Measurements from ENCODE around the gene FAM24B.
A peak's percentile ranks its signal among the peaks of the same experiment; 100 is the strongest.
"Not testable (repeated sequence)": the region's sequence is repeated elsewhere in the genome, so short reads cannot be mapped to it uniquely, and the experiment has no call there.

Gene FAM24B, protein sequence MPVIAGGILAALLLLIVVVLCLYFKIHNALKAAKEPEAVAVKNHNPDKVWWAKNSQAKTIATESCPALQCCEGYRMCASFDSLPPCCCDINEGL

DNA sequence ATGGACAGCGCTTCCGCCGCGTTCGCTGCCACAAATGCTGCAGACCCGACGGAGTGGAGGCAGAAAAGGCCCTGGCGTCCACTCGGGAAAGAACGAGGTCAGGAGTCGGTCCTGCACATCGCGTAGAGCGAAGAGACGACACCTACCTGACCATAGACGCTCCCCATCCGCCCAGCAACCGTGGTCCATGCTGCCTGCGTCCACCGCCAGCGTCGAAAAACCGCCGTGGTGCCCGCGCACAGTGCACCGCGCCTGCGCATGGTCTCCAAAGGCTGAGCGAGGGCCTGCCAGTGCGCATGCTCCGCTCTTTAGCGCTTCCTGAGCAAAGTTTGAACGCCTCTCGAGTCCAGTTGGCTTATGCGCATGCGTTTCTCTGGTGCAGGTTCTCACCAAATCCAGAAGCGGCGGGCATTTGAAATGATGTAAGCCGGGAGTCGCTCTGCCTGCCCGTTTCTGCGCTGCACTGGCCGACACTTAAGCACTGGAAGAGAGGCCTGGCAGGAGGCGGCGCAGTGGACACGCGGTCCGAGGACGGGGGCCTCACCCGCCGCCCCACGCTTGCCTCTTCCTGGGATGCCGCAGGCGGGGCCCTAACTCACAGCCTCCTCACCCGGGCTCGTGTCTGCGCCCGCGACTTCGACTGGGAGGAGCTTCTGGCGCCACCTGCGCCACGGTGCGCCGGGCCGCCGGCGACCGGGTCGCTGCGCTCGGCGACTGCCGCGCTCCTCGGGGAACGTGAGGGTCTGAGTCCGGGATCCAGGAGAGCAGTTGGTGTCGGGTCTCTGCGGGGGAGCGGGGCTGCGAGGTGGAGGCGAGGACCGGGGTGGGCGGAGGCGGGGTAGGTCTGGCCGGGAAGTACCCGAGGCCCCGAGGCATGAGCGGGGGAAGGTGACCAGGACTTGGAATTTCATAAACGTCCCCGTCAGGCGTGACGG, at the start of gene FAM24B:
TSS of gene FAM24B (minus strand) at position 243 of the 935 bp plus-strand sequence. CDS start 29,066 bp downstream, outside the sequence.
- peak; percentile 87 to 93 for DNase-seq (ENCODE audit: extremely low read depth in 1 of 2, low read depth in 1 of 2)

DNA sequence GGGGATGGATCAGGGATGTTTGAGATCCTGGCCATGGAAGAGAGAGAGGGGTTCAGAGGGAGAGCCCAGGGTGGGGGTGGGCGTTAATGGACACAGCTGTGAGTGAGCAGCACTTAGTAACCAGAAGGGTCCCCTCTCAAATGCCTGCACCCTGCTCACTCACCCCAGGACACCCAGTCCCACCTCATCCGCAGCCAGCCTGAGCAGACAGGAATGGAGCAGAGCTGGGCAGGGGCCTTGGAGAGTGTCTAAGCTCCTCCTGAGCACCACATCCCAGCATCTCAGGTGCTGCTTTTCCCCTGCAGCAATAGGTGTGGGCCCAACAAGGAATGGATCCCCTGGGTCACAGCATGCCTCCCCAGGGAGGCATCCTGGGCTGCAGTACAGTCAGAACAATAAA, 36.3 kb upstream of the FAM24B start:
- DNase-seq (ENCODE audit: extremely low read depth in 1 of 2, low read depth in 1 of 2) = no peak

DNA sequence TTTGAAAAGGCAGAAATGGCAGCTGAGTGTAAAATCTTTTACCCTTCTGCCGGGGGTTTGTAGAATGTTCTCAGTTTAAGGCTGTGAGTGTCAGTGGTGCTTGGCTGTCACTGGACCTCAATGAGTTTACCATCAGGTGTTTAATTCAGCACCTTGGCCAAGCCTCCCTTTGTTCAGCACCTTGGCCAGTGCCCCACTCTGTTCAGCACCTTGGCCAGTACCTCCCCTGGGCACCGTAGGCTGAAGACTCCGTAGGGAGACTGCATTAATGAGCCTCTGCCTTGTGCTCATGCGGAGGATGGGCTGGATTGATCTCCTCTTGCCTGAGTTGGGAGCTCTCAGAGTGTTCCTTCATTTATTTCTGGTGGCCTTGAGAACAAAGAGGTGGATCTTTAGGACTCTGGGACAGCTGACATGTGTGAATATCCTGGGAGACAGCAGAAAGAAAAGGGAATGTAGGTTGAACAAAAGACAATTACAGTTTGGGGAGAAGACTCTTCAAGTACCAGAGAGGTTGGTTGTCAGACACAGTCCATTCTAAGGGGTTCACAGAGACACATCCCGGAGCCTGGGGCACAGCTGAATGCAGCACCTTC, 32.6 kb upstream of the FAM24B start:
- DNase-seq (ENCODE audit: extremely low read depth in 1 of 2, low read depth in 1 of 2) = peak in 1 of 2 donors; percentile 14

DNA sequence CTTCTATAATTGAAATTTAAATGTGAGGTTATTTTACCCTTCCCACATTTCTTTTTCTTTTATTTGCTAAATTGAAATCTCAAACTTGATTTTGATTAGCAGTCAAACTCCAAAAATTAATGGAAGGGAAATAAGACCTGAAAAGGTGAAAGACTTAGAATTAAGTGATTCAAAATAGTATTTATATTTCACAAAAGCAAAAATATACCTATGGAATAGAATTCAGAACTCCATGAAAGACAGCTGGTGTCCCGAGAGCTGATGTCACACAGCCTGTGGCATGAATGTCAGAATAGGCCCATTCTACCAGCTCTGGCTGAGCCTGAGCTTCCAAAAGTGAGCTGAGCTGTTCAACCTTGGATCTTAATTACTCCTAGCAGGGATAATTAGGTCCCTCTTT, 30.9 kb upstream of the FAM24B start, which contains the start of gene FAM24A:
TSS of gene FAM24A (plus strand) at position 301 of the 400 bp plus-strand sequence. CDS start 1,025 bp downstream, outside the sequence.
- no peak for DNase-seq (ENCODE audit: extremely low read depth in 1 of 2, low read depth in 1 of 2)

DNA sequence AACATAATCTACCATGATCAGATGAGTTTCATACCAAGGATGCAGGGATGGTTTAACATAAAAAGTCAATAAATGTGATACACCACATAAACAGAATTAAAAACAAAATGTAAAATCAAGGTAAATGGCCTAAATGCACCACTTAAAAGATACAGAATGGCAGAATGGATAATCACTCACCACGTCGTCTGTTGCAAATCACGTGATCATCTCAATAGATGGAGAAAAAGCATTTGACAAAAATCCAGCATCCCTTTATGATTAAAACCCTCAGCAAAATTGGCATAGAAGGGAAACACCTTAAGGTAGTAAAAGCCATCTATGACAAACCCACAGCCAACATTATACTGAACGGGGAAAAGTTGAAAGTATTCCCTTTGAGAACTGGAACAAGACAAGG, 24.5 kb upstream of the FAM24B start:
- not testable (repeated sequence) for DNase-seq (ENCODE audit: extremely low read depth in 1 of 2, low read depth in 1 of 2)

DNA sequence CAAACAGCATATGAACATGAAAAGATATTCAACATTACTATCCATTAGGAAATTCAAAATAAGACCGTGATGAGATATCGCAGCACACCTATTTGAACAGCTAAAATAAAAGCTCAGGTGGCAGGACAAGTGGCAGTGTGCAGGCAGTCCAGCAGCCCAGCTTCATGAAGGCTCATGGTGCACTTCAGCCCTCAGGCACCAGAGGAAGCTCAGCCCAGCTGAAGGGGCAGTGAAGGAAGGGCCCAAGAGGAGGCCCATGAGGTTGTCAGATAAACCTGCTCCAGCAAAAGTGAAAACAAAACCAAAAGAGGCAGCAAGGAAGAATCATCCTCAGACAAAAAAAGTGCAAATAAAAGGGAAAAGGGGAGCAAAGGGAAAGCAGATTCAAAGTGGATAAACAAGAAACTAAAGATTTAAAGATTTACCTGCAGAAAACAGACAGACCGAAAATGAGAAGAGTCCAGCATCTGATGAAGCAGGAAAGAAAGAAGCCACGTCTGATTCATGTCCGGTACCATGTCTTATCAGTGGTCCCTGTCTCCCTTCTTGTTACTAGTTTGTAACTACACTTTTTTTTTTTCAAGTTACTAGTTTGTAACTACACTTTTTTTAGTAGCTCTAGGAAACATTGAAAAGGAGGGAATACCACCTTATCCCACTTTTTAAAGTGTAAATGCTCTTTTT, 15.0 kb upstream of the FAM24B start:
- no peak for DNase-seq (ENCODE audit: extremely low read depth in 1 of 2, low read depth in 1 of 2)

DNA sequence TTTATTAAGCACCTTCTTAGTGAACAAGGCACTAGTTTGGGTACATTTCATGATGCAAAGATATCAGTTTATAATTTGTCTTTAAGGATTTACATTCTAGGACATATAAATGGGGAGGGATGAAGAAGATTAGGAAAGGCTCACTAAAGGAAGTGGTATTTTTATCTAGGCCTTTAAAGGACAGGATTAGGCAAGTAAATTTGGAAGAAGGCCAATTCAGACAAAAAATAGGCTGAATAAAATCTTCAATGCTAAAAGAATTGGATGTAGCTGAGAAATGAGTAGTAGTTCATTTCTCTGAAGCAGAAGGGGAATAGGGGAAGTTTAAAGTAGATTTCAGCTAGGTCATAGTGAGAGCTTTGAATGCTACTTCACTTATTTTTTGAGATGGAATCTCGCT, 4.8 kb upstream of the FAM24B start:
- DNase-seq (ENCODE audit: extremely low read depth in 1 of 2, low read depth in 1 of 2) = no peak

DNA sequence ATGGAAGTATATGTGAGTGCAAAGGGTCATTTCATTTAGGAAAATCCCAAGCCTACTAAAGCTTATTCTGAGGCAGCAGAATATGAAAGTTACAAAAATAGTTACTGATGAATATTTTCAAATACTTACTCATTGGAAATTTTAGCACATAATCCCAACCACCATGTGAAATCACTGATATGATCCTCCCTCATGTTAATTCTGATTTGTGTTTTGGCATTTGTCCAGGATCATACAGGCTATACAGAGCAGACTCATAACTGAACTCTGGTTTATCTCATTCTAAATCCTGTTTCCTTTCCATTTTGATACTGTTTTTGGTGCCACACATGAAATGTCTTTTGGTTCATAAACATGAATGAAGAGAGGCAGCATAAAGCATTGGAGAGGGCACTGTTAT, 3.4 kb upstream of the FAM24B start:
- no peak for DNase-seq (ENCODE audit: extremely low read depth in 1 of 2, low read depth in 1 of 2)

DNA sequence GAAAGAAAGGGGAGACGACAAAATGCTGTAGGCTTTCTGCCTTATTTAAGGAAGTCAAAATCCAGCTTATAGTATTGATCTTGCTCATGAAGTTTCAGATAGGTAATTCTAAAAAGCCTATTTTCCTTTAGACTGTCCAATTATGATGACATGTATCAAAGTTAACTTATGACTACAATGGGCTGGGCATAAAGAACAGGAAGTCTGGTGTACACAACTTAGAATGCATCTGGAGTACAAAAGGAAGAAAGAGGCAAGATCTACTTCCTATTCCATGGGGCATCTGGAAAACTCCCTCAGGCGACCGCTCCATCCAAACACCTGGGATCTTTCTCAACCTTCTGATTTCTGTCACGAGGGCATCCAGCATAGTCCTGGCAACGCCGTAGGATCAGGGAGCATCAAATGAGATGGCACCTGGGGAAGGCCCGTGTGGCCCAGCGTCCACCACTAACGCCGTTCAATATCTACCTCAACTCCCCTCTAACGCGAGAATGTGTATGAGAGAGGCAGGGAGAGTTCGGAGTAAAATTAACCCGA, 512 bp downstream of the FAM24B start:
- DNase-seq (ENCODE audit: extremely low read depth in 1 of 2, low read depth in 1 of 2) = no peak

DNA sequence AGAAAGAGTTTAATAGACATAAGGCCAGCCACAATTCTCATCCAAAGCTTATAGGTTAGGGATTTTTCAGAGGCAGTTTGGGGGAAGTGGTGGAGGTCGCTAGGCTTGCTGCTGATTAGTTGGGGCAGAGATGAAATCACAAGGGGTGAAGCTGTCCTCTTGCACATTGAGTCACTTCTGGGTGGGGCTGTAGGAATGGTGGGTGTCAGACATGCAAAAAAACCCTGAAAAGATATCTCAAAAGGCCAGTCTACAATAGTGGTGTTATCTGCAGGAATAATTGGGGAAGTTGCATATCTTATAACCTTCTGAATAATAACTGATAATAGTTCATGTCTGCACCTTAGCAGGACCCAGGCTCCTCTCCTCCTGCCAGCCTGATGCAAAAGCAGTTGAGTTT, 2.1 kb downstream of the FAM24B start:
- DNase-seq (ENCODE audit: extremely low read depth in 1 of 2, low read depth in 1 of 2) = no peak

DNA sequence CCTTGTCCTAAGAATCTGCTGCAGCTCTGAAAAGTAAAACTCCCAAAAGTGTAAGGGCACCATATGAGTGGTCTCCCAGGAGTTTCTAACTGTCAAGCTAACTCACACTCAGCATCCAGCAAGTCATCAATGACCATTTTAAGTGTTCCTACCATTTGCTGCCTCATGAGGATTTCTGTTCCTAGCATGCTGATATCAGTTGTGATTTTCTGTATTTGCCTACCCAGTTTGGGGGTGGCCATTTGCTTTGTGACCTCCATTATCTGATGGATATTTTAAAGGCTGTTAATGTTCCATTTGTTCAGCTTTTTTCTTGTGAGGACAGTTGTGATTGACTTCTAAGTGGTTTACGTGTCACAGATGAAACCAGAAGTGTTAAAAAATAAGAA, 2.9 kb downstream of the FAM24B start:
- no peak for DNase-seq (ENCODE audit: extremely low read depth in 1 of 2, low read depth in 1 of 2)

DNA sequence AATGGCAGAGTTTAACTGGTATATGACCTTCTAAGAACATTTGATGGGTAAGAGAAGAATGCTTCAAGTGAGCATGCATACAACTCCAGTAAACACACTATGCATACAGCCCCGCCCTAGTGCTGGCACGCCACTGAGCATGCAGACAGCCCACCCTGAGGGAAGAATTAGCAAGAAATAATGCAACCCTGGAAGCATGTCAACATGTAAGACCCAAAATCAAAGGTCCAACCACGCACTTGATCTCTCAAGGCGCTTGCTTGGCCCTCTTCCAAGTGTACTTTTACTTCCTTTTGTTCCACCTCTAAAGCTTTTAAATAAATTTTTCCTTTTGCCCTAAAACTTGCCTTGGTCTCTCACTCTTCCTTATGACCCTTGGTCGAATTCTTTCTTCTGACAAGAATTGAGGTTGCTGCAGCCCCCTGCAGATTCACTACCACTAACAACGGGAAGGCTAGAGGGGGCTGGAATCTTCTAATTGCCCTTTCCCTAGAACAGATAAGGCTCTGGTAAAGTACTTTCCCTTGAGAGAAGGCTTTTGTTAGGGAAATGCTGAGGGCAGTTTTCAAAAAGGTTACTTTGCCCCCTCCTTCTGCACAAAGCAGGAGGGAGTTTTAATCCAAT, 3.4 kb downstream of the FAM24B start:
- no peak for DNase-seq (ENCODE audit: extremely low read depth in 1 of 2, low read depth in 1 of 2)

DNA sequence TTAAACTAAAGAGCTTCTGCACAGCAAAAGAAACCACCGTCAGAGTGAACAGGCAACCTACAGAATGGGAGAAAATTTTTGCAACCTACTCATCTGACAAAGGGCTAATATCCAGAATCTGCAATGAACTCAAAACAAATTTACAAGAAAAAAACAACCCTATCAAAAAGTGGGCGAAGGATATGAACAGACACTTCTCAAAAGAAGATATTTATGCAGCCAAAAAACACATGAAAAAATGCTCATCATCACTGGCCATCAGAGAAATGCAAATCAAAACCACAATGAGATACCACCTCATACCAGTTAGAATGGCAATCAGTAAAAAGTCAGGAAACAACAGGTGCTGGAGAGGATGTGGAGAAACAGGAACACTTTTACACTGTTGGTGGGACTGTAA, 7.4 kb downstream of the FAM24B start:
- not testable (repeated sequence) for DNase-seq (ENCODE audit: extremely low read depth in 1 of 2, low read depth in 1 of 2)

DNA sequence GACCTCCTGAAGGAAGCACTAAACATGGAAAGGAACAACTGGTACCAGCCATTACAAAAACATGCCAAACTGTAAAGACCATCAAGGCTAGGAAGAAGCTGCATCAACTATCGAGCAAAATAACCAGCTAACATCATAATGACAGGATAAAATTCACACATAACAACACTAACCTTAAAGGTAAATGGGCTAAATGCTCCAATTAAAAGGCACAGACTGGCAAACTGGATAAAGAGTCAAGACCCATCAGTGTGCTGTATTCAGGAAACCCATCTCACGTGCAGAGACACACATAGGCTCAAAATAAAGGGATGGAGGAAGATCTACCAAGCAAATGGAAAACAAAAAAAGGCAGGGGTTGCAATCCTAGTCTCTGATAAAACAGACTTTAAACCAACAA, 10.6 kb downstream of the FAM24B start:
- DNase-seq (ENCODE audit: extremely low read depth in 1 of 2, low read depth in 1 of 2) = not testable (repeated sequence)

DNA sequence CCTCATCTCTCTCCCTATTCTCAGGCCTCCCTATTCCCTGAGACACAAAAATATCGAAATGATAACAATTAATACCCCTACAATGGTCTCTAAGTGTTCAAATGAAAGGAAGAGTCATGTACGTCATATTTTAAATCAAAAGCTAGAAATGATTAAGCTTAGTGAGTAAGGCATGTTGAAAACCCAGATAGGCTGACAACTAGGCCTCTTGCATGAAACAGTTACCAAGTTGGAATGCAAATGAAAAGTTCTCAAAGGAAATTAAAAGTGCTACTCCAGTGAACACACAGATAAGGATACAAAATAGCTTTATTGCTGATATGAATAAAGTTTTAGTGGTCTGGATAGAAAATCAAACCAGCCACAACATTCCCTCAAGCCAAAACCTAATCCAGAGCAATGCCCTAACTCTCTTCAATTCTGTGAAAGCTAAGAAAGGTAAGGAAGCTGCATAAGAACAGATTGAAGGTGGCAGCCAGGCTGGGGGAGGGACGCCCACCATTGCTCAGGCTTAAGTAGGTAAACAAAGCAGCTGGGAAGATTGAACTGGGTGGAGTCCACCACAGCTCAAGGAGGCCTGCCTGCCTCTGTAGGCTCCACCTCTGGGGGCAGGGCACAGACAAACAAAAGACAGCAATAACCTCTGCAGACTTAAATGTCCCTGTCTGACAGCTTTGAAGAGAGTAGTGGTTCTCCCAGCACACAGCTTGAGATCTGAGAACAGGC, 12.5 kb downstream of the FAM24B start:
- not testable (repeated sequence) for DNase-seq (ENCODE audit: extremely low read depth in 1 of 2, low read depth in 1 of 2)

DNA sequence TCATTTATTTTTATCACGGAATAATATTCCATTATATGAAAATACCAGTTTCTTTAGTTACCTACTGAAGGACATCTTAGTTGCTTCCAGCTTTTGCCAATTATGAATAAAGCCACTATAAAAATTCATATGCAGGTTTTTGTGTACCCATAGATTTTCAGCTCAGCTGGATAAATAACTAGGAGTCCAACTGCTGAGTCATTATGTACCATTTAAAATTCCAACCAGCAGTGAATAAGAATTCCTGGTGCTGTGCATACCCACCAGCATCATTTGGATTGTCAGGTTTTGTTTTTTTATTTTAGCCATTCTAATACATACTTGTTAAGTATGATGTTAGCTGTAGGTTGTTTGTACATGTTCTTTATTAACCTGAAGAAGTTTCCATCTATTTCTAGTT, 14.5 kb downstream of the FAM24B start:
- no peak for DNase-seq (ENCODE audit: extremely low read depth in 1 of 2, low read depth in 1 of 2)

DNA sequence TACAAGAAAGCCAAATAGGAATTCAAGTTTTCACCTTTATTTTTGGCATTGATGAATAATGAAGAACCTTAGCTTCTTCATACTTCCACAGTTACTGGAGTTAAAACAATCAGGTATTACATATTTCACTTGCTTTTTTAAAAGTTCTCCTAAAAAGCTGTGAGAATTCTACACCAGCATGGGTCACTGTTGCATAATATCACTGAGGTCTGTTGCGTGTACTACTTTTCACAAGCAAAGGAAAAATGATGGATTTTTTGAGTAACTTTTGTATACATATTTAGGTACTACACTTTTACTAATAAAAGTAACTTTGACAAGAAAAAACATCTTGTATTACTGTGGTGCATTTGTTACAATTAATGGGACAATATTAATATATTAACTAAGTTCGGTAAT, 15.2 kb downstream of the FAM24B start:
- DNase-seq (ENCODE audit: extremely low read depth in 1 of 2, low read depth in 1 of 2) = no peak

DNA sequence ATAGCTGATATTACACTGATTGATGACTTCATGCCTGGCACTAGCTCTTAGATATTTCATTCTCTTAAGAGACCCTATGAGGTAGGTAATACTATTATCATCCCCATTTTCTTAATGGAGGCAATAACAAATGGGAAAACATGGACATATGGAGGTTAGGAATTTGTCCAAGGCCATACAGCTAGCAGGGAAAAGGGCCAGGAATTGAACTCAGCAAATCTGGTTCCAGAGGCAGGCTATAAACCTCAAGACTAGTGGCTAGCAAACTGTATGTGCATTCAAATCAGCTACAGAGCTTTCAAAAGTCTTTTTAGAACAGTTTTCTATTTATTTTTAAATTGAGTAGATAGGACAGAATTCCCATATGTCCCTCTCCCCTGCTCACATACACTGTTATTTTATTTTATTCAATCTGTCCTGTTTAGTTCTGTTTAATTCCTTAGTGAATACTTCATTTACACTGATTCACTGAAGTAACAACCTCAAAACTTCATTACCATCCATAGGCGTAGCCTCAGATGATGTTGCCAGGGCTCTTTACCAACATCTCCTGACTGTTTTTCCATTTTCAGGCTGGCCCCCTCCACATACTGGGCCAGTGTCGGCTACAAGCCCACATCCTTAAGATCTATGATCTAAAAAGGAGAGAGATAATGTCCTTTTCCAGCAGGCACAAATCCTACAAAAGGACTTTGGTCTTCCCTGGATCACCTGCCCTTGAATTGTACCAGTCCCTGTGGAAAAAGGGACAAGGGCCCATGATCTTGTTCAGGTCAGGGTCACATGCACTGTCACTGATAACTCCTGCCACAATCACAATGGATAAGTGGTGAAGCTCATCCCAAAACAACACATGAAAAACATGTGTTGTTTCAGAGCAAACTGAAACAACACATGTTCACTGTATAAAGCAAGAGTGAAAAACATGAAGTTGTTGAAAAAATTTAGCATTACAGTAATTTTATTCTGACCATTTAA, 15.9 kb downstream of the FAM24B start:
- DNase-seq (ENCODE audit: extremely low read depth in 1 of 2, low read depth in 1 of 2) = no peak

DNA sequence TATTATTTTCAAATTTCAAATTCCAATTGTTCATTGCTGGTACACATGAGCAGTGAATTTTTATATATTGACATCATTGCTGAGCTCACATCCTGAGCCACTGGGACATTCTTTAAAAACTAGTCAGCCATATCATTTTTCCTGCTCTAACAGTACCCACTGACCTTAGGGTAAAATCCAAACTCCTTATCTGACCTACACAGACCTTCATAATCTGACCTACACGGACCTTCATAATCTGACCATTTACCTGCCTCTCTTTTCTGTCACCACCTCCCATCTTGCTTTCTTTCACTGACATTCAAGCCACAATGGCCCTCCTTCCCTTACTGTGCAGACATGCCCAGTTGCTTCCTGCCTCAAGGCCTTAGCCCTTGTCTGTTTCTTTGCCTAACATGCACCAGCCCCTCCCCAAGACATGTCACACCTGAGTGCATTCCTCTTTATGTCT, 17.6 kb downstream of the FAM24B start:
- no peak for DNase-seq (ENCODE audit: extremely low read depth in 1 of 2, low read depth in 1 of 2)
